Uterus (tissue), 4 donors: Measurements from ENCODE around the gene TNFAIP8L1. TPM values are rescaled to one million over a fixed set of nuclear protein-coding genes. Genes with fewer than 3 reads are reported as not detected.

Experiments used
- DNase-seq, 2 donors: peaks; one replicate each; pipeline ENCODE4 v3.0.0-alpha.2; 2019 to 2020
- H3K27ac ChIP-seq, 2 donors: fragments of 200-600 bp; sonication (generic); 1 replicate in 1 of 2; 2 replicates in 1 of 2; pipeline ENCODE4 v1.5.1; 2016 to 2018
- H3K27me3 ChIP-seq, 2 donors: fragments of 200-600 bp; sonication (generic); one replicate each; pipeline ENCODE4 v1.5.1; 2018 to 2019; ENCODE audit warnings: control low read depth in 1 of 2
- H3K36me3 ChIP-seq, 2 donors: fragments of 200-600 bp; sonication (generic); one replicate each; pipeline ENCODE4 v1.5.1; 2019; ENCODE audit warnings: control low read depth in 1 of 2
- H3K4me1 ChIP-seq, 2 donors: fragments of 200-600 bp; sonication (generic); one replicate each; pipeline ENCODE4 v1.5.1; 2018 to 2019; ENCODE audit warnings: control low read depth in 1 of 2
- H3K4me3 ChIP-seq, 2 donors: fragments of 200-600 bp; sonication (generic); 1 replicate in 1 of 2; 2 replicates in 1 of 2; pipeline ENCODE4 v1.5.1; 2018 to 2019; ENCODE audit warnings: mild to moderate bottlenecking in 1 of 2
- H3K9me3 ChIP-seq, 2 donors: fragments of 200-600 bp; sonication (generic); one replicate each; pipeline ENCODE4 v1.5.1; 2019; ENCODE audit warnings: control low read depth in 1 of 2
- CTCF ChIP-seq, 4 experiments: fragments of 200-600 bp in 2 of 4; fragments of 450-650 bp in 2 of 4; sonication (generic) in 2 of 4; IDR thresholded peaks; one replicate each; pipeline ENCODE4 v1.5.1; 2016 to 2019; ENCODE audit warnings: antibody characterized with exemption in 4 of 4, mild to moderate bottlenecking in 2 of 4, moderate library complexity in 1 of 4
- POLR2A ChIP-seq, 2 donors: fragments of 450-650 bp; IDR thresholded peaks; one replicate each; pipeline ENCODE4 v1.6.1; 2016; ENCODE audit warnings: antibody characterized with exemption in 2 of 2, mild to moderate bottlenecking in 1 of 2, moderate library complexity in 1 of 2
- intact Hi-C: fragments of 100-400 bp; cut with DNase I; formaldehyde crosslinking; loops from one replicate; pipeline ENCODE4 v1.15.1; 2023; ENCODE audit warnings: low total_unique reads
- total RNA-seq, 4 donors: library from RNA; depleted of rRNA in 3 of 4; stranded (reverse); fragments of >200 nt in 3 of 4; gene quantifications; one replicate each; pipeline versions ENCODE4 v1.1.0 to v1.2.4, GENCODE V29; 2014 to 2023
- donor health status: DM: yes; HTN: yes; CAD: no.

The TNFAIP8L1 gene
- total RNA-seq, 4 donors from 2014 or later: 0.77 to 20.6 (median 9.1) TPM

- DNase-seq: peak in 1 of 2 donors; percentile 33
Measured at GRCh38 chr19:4597975-4598671, 41.2 kb upstream of the TNFAIP8L1 start.

GRCh38 chr19:4598712-4599111 lies 40.6 kb upstream of the TNFAIP8L1 start:
- DNase-seq: no peak
- H3K9me3 ChIP-seq: no peaks in the 10 kb centered on the region
- H3K4me1 ChIP-seq: no peaks in the 10 kb centered on the region
- no peaks in the 10 kb centered on the region for H3K36me3 ChIP-seq
- H3K27ac ChIP-seq: no peak overlapping the region
- no peak for TF ChIP-seq CTCF (IDR thresholded peaks at IDR 0.05)
- TF ChIP-seq POLR2A (IDR thresholded peaks at IDR 0.05): no peak
- peaks cover 6 to 25% of the 10 kb centered on the region in 2 donors for H3K27me3 ChIP-seq
- H3K4me3 ChIP-seq: no peak overlapping the region
- intact Hi-C loops: no loop called here

More at GRCh38 chr19:4597975-4598671, 41.2 kb upstream of the TNFAIP8L1 start:
- no peak overlapping the region for H3K27ac ChIP-seq
- intact Hi-C loops: no loop called here
- TF ChIP-seq CTCF (IDR thresholded peaks at IDR 0.05) (no peak), POLR2A (IDR thresholded peaks at IDR 0.05) (no peak)
- H3K4me3 ChIP-seq: no peak overlapping the region
- no peaks in the 10 kb centered on the region for H3K9me3 ChIP-seq
- H3K4me1 ChIP-seq: no peaks in the 10 kb centered on the region
- peaks cover 6 to 25% of the 10 kb centered on the region in 2 donors for H3K27me3 ChIP-seq
- no peaks in the 10 kb centered on the region for H3K36me3 ChIP-seq

- H3K27me3 ChIP-seq: peaks cover 6 to 25% of the 10 kb centered on the region in 2 donors
- no peaks in the 10 kb centered on the region for H3K9me3 ChIP-seq
Measured at GRCh38 chr19:4600082-4600481, 39.2 kb upstream of the TNFAIP8L1 start.

GRCh38 chr19:4600893-4601292 lies 38.4 kb upstream of the TNFAIP8L1 start:
- H3K4me1 ChIP-seq: no peaks in the 10 kb centered on the region
- TF ChIP-seq CTCF (IDR thresholded peaks at IDR 0.05) (no peak), POLR2A (IDR thresholded peaks at IDR 0.05) (no peak)
- DNase-seq: no peak
- no peaks in the 10 kb centered on the region for H3K36me3 ChIP-seq
- H3K9me3 ChIP-seq: no peaks in the 10 kb centered on the region
- H3K27me3 ChIP-seq: peaks cover 6 to 25% of the 10 kb centered on the region in 2 donors
- no peak overlapping the region for H3K27ac ChIP-seq
- intact Hi-C loops: no loop called here
- no peak overlapping the region for H3K4me3 ChIP-seq

More at GRCh38 chr19:4600082-4600481, 39.2 kb upstream of the TNFAIP8L1 start:
- Histone ChIP-seq H3K4me3 (no peak overlapping the region), H3K36me3 (no peaks in the 10 kb centered on the region), H3K27ac (no peak overlapping the region), H3K4me1 (no peaks in the 10 kb centered on the region)
- TF ChIP-seq POLR2A (IDR thresholded peaks at IDR 0.05): no peak
- no peak for TF ChIP-seq CTCF (IDR thresholded peaks at IDR 0.05)
- intact Hi-C loops: no loop called here
- DNase-seq: no peak

GRCh38 chr19:4602173-4602788 lies 37.0 kb upstream of the TNFAIP8L1 start:
- Histone ChIP-seq H3K4me1 (peaks cover 0 to 4% of the 10 kb centered on the region in 2 donors), H3K27ac (no peak overlapping the region), H3K9me3 (no peaks in the 10 kb centered on the region), H3K36me3 (no peaks in the 10 kb centered on the region), H3K27me3 (peaks cover 6 to 16% of the 10 kb centered on the region in 2 donors), H3K4me3 (no peak overlapping the region)
- intact Hi-C loops: no loop called here
- no peak for DNase-seq
- TF ChIP-seq POLR2A (IDR thresholded peaks at IDR 0.05) (no peak), CTCF (IDR thresholded peaks at IDR 0.05) (no peak)
